ENCODE results near the gene CFAP61. TPM values are rescaled to one million over a fixed set of nuclear protein-coding genes. Genes with fewer than 3 reads are reported as not detected.
A peak's percentile ranks its signal among the peaks of the same experiment; 100 is the strongest.

The CFAP61 gene
- total RNA-seq, 4 donors from 2014 or later: 0.38 TPM; not detected in 3

GRCh38 chr20:20304942-20305341 lies 252.6 kb downstream of the CFAP61 start:
- Histone ChIP-seq H3K4me3 (no peak overlapping the region), H3K27me3 (peaks cover 0 to 7% (median 0%) of the 10 kb centered on the region in 4 donors), H3K4me1 (no peaks in the 10 kb centered on the region), H3K27ac (no peak overlapping the region), H3K9me3 (no peaks in the 10 kb centered on the region), H3K36me3 (no peaks in the 10 kb centered on the region)
- intact Hi-C loops (cut with DNase I): no loop called here
- no peak for DNase-seq
- WGBS, 2 donors: 76 to 88% methylated on average over 8 to 11 of the region's 11 CpGs
- TF ChIP-seq POLR2A (IDR thresholded peaks at IDR 0.05): no peak
- TF ChIP-seq, protein P1, sequence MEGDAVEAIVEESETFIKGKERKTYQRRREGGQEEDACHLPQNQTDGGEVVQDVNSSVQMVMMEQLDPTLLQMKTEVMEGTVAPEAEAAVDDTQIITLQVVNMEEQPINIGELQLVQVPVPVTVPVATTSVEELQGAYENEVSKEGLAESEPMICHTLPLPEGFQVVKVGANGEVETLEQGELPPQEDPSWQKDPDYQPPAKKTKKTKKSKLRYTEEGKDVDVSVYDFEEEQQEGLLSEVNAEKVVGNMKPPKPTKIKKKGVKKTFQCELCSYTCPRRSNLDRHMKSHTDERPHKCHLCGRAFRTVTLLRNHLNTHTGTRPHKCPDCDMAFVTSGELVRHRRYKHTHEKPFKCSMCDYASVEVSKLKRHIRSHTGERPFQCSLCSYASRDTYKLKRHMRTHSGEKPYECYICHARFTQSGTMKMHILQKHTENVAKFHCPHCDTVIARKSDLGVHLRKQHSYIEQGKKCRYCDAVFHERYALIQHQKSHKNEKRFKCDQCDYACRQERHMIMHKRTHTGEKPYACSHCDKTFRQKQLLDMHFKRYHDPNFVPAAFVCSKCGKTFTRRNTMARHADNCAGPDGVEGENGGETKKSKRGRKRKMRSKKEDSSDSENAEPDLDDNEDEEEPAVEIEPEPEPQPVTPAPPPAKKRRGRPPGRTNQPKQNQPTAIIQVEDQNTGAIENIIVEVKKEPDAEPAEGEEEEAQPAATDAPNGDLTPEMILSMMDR (IDR thresholded peaks at IDR 0.05): no peak

DNA sequence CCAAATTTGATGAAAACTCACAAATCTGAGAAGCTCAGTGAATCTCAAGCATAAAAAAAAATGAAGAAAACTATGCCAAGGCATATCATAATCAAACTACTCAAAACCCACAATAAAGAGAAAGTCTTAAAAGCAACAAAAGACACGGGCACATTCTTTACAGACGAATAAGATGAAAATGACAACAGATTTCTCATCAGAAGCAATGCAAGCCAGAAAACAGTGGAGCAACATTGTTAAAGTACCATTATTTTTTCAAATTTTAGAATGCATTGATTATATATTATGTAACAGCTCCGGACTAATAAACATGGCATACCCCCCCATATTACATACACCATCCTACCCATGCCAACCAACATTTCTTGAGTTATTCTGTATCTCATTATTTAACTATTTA lies 260.2 kb downstream of the CFAP61 start:
- WGBS, 2 donors: 82 to 84% methylated on average over 3 of the region's 3 CpGs
- intact Hi-C loops (cut with DNase I): no loop called here
- H3K4me3 ChIP-seq: no peak overlapping the region

DNA sequence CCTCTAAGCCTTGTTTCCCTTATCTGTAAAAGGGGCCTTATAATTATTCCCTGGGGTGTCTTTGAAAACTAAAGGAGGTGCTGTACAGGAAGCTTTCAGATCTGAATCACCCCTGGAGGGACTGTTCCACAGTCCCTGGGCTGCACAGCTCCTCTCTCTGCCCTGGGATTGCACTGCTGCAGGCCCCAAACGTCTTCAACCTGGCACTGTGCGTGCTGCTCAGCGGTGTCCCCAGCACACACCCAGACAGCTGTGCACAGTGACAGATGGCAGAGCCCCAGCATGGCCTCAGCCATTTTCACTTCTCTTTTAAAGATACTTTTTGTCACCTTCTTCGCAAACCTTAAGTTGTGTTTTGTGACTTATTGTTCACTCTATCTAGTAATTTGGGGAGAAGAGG lies 264.9 kb downstream of the CFAP61 start:
- WGBS, 2 donors: 56 to 72% methylated on average over 4 of the region's 4 CpGs
- Histone ChIP-seq H3K27me3 (peaks cover 0 to 9% (median 0%) of the 10 kb centered on the region in 4 donors), H3K36me3 (no peaks in the 10 kb centered on the region), H3K4me3 (no peak overlapping the region), H3K4me1 (no peaks in the 10 kb centered on the region), H3K9me3 (peaks cover 0 to 4% (median 0%) of the 10 kb centered on the region in 3 donors), H3K27ac (no peak overlapping the region)
- intact Hi-C loops (cut with DNase I): no loop called here
- DNase-seq: no peak
- no peak for TF ChIP-seq POLR2A (IDR thresholded peaks at IDR 0.05)
- TF ChIP-seq, protein P1 (IDR thresholded peaks at IDR 0.05): no peak

More for the DNA sequence above, 260.2 kb downstream of the CFAP61 start:
- Histone ChIP-seq H3K27me3 (peaks cover 0 to 18% (median 0%) of the 10 kb centered on the region in 4 donors), H3K27ac (no peak overlapping the region), H3K4me1 (no peaks in the 10 kb centered on the region), H3K36me3 (no peaks in the 10 kb centered on the region), H3K9me3 (peaks cover 0 to 4% (median 0%) of the 10 kb centered on the region in 3 donors)
- no peak for TF ChIP-seq POLR2A (IDR thresholded peaks at IDR 0.05)
- TF ChIP-seq, protein P1 (IDR thresholded peaks at IDR 0.05): no peak
- DNase-seq: no peak

DNA sequence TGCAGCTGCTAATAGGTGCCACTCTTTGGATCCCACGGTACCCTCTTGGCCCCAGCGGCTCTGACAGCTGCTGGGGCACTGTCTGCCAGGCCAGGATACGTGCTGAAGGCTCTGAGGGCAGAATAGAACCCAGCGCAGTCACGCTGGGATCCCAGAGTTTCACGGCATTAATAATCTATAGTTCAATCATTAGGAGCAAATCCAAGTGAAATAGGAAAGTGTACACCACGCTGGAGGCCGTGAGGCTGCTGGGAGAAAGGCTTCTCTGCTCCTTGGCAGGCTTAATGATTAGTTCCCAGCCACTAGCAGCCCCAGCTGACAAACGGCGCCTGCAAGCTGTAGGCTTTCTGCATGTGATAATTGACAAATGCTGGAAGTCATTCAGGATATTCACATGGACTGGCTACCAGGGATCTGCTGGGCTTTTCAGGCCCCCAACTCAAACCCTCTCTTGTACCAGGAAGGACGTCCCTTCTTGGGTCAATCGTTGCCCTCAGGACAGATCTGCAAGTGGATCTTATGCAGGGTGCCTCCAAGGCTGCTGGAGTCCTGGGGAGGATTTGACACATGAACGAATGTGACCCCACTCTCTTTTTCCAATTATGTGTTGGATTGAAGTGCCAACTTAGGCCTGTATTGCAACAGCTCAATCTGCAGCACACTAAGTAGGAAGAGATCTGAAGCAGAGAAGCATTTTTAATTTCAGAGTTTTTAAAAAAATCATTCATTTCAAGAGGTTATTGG lies 265.5 kb downstream of the CFAP61 start:
- H3K36me3 ChIP-seq: no peaks in the 10 kb centered on the region
- H3K27ac ChIP-seq: no peak overlapping the region
- H3K27me3 ChIP-seq: peaks cover 0 to 9% (median 0%) of the 10 kb centered on the region in 4 donors
- DNase-seq: no peak
- peaks cover 0 to 2% (median 0%) of the 10 kb centered on the region in 3 donors for H3K9me3 ChIP-seq
- WGBS, 2 donors: 48 to 49% methylated on average over 5 to 7 of the region's 13 CpGs
- intact Hi-C loops (cut with DNase I): no loop called here
- TF ChIP-seq, protein P1 (IDR thresholded peaks at IDR 0.05): no peak
- TF ChIP-seq POLR2A (IDR thresholded peaks at IDR 0.05): no peak
- H3K4me1 ChIP-seq: no peaks in the 10 kb centered on the region
- H3K4me3 ChIP-seq: no peak overlapping the region

- peak overlapping the region in 1 of 4 donors; percentile 29 for H3K27ac ChIP-seq
- intact Hi-C loops (cut with DNase I): no loop called here
- H3K36me3 ChIP-seq: no peaks in the 10 kb centered on the region
- WGBS, 2 donors: 76 to 78% methylated on average over 8 to 9 of the region's 9 CpGs
- H3K27me3 ChIP-seq: peaks cover 0 to 9% (median 0%) of the 10 kb centered on the region in 4 donors
- TF ChIP-seq POLR2A (IDR thresholded peaks at IDR 0.05): no peak
- TF ChIP-seq, protein P1 (IDR thresholded peaks at IDR 0.05): no peak
- H3K4me3 ChIP-seq: no peak overlapping the region
- no peaks in the 10 kb centered on the region for H3K4me1 ChIP-seq
- no peak for DNase-seq
- H3K9me3 ChIP-seq: no peaks in the 10 kb centered on the region
Observed at GRCh38 chr20:20318365-20319161, 266.2 kb downstream of the CFAP61 start.
